DOHH2 (cell line): ENCODE results near the gene KCNQ1.

ENCODE experiments used
- EZH2phosphoT487 ChIP-seq: fragments of 200-600 bp; sonication (generic); IDR thresholded peaks from 2 replicates; pipeline ENCODE4 v1.6.1; 2017; ENCODE audit warnings: borderline replicate concordance, mild to moderate bottlenecking, antibody characterized with exemption, low read length, moderate library complexity, mixed read lengths
- TF ChIP-seq, protein P1 (sequence below): fragments of 200-600 bp; sonication (generic); IDR thresholded peaks from one replicate; pipeline ENCODE4 v1.5.1; 2014; ENCODE audit warnings: antibody characterized with exemption, mild to moderate bottlenecking, low read depth, low read length; ENCODE audit not compliant: poor library complexity, severe bottlenecking

DNA sequence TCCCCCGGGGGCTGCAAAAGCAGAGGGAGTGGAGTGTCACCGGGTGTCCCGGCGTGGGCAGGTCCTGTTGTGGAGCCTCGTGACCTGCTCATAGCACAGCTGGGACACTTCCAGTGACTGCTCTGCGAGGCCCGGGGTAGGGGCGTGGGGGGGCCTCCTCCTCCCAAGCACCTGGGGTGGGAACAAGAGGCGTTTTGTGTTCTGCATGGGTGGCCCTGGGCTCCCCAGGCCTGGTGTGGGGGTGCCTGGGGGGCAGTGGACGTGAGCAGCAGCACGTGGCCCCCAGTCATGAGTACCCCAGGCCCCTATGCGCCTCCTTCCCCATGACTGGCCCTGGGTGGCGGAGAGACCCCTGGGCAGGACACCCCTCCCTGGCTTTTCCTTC, 104.7 kb downstream of the KCNQ1 start:
- TF ChIP-seq, protein P1, sequence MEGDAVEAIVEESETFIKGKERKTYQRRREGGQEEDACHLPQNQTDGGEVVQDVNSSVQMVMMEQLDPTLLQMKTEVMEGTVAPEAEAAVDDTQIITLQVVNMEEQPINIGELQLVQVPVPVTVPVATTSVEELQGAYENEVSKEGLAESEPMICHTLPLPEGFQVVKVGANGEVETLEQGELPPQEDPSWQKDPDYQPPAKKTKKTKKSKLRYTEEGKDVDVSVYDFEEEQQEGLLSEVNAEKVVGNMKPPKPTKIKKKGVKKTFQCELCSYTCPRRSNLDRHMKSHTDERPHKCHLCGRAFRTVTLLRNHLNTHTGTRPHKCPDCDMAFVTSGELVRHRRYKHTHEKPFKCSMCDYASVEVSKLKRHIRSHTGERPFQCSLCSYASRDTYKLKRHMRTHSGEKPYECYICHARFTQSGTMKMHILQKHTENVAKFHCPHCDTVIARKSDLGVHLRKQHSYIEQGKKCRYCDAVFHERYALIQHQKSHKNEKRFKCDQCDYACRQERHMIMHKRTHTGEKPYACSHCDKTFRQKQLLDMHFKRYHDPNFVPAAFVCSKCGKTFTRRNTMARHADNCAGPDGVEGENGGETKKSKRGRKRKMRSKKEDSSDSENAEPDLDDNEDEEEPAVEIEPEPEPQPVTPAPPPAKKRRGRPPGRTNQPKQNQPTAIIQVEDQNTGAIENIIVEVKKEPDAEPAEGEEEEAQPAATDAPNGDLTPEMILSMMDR: no peak
- no peak for TF ChIP-seq EZH2phosphoT487
